Neural cell (in vitro differentiated cells): Measurements from ENCODE around the gene SPSB4. TPM values are rescaled to one million over a fixed set of nuclear protein-coding genes. Genes with fewer than 3 reads are reported as not detected.

ENCODE experiments used
- H2AFZ ChIP-seq: fragments of 200-600, 300-800 bp; sonication (generic), shearing (Covaris generic); 2 replicates; pipeline ENCODE4 v1.6.0; 2014; ENCODE audit warnings: low read depth, mild to moderate bottlenecking, antibody characterized with exemption, low read length, moderate library complexity
- H3F3A ChIP-seq: fragments of 200-600 bp; shearing (Covaris generic); 2 replicates; pipeline ENCODE4 v1.6.1; 2016; ENCODE audit warnings: mild to moderate bottlenecking, moderate library complexity, mixed read lengths, antibody characterized with exemption, low read length; ENCODE audit not compliant: insufficient read depth, poor library complexity, severe bottlenecking
- H3K27ac ChIP-seq: fragments of 200-600, 300-800 bp; sonication (generic), shearing (Covaris generic); 2 replicates; pipeline ENCODE4 v1.5.1; 2014; ENCODE audit warnings: mild to moderate bottlenecking, low read length, moderate library complexity
- H3K27me3 ChIP-seq: fragments of 300-800, 200-600 bp; sonication (generic), shearing (Covaris generic); 2 replicates; pipeline ENCODE4 v1.6.0; 2014; ENCODE audit warnings: mild to moderate bottlenecking, low read depth, low read length, moderate library complexity; ENCODE audit not compliant: insufficient read depth
- H3K36me3 ChIP-seq: fragments of 300-800, 200-600 bp; sonication (generic), shearing (Covaris generic); 2 replicates; pipeline ENCODE4 v1.5.1; 2014; ENCODE audit warnings: mild to moderate bottlenecking, antibody characterized with exemption, low read length, moderate library complexity; ENCODE audit not compliant: insufficient read depth
- H3K4me2 ChIP-seq: fragments of 300-800, 200-600 bp; sonication (generic), shearing (Covaris generic); 2 replicates; pipeline ENCODE4 v1.6.0; 2014; ENCODE audit warnings: mild to moderate bottlenecking, low read length
- H3K4me3 ChIP-seq: fragments of 300-800, 200-600 bp; sonication (generic), shearing (Covaris generic); 2 replicates; pipeline ENCODE4 v1.5.1; 2014; ENCODE audit warnings: mild to moderate bottlenecking, low read length, moderate library complexity
- H3K79me2 ChIP-seq: fragments of 200-600 bp; shearing (Covaris generic); replicated peaks from 2 replicates; pipeline ENCODE4 v1.6.0; 2014; ENCODE audit warnings: mild to moderate bottlenecking, low read length, moderate library complexity; ENCODE audit not compliant: insufficient read depth
- H3K9ac ChIP-seq: fragments of 300-800, 200-600 bp; sonication (generic), shearing (Covaris generic); 2 replicates; pipeline ENCODE4 v1.6.1; 2016; ENCODE audit warnings: mild to moderate bottlenecking, low read length, mixed read lengths
- H3K9me2 ChIP-seq: fragments of 200-600 bp; shearing (Covaris generic); 2 replicates; pipeline ENCODE4 v1.6.1; 2016; ENCODE audit warnings: mild to moderate bottlenecking, low read length, mixed read lengths; ENCODE audit not compliant: insufficient read depth
- H3K9me3 ChIP-seq: fragments of 200-600, 300-800 bp; sonication (generic), shearing (Covaris generic); 2 replicates; pipeline ENCODE4 v1.6.1; 2016; ENCODE audit warnings: mild to moderate bottlenecking, mixed run types, low read length, moderate library complexity, mixed read lengths
- H4K20me1 ChIP-seq: fragments of 200-600 bp; shearing (Covaris generic); 2 replicates; pipeline ENCODE4 v1.6.1; 2016; ENCODE audit warnings: mild to moderate bottlenecking, mixed run types; ENCODE audit not compliant: insufficient read depth
- CTCF ChIP-seq: fragments of 450-650 bp; IDR thresholded peaks from 2 replicates; pipeline ENCODE4 v1.5.1; 2014; ENCODE audit warnings: antibody characterized with exemption, mild to moderate bottlenecking, moderate library complexity; ENCODE audit not compliant: poor library complexity, severe bottlenecking
- EP300 ChIP-seq: fragments of 450-650 bp; conservative IDR thresholded peaks from 2 replicates; pipeline ENCODE4 v1.6.1; 2014; ENCODE audit warnings: antibody characterized with exemption, mild to moderate bottlenecking, moderate library complexity; ENCODE audit not compliant: poor library complexity, severe bottlenecking
- EZH2 ChIP-seq: fragments of 200-600, 300-800 bp; shearing (Covaris generic), sonication (generic); IDR thresholded peaks from 2 replicates; pipeline ENCODE4 v1.6.1; 2014; ENCODE audit warnings: antibody characterized with exemption, low read length, borderline replicate concordance, mild to moderate bottlenecking; ENCODE audit not compliant: insufficient read depth, poor library complexity, severe bottlenecking
- MXI1 ChIP-seq: fragments of 450-650 bp; conservative IDR thresholded peaks from 2 replicates; pipeline ENCODE4 v1.6.1; 2014; ENCODE audit warnings: antibody characterized with exemption, mild to moderate bottlenecking; ENCODE audit not compliant: poor library complexity, severe bottlenecking
- POLR2AphosphoS5 ChIP-seq: IDR thresholded peaks from 2 replicates; pipeline ENCODE4 v1.6.1; 2012
- RAD21 ChIP-seq: fragments of 450-650 bp; conservative IDR thresholded peaks from 2 replicates; pipeline ENCODE4 v1.6.1; 2014; ENCODE audit warnings: antibody characterized with exemption, mild to moderate bottlenecking, moderate library complexity
- SMC3 ChIP-seq: fragments of 450-650 bp; conservative IDR thresholded peaks from 2 replicates; pipeline ENCODE4 v1.6.1; 2014; ENCODE audit warnings: antibody characterized with exemption, mild to moderate bottlenecking, moderate library complexity; ENCODE audit not compliant: poor library complexity
- TAF1 ChIP-seq: IDR thresholded peaks from 2 replicates; pipeline ENCODE4 v1.6.1; 2012; ENCODE audit warnings: low read depth
- polyA plus RNA-seq: library from polyadenylated mRNA; depleted of rRNA; stranded (reverse); fragments of >200 nt; gene quantifications from 2 replicates; pipeline ENCODE4 v1.2.3, GENCODE V29; 2014
- TF ChIP-seq, protein P1 (sequence below): IDR thresholded peaks from 2 replicates; pipeline ENCODE4 v1.6.1; 2012; ENCODE audit warnings: borderline replicate concordance

Gene SPSB4
- polyA plus RNA-seq, 1 donor from 2014 or later: 6.1 TPM

DNA sequence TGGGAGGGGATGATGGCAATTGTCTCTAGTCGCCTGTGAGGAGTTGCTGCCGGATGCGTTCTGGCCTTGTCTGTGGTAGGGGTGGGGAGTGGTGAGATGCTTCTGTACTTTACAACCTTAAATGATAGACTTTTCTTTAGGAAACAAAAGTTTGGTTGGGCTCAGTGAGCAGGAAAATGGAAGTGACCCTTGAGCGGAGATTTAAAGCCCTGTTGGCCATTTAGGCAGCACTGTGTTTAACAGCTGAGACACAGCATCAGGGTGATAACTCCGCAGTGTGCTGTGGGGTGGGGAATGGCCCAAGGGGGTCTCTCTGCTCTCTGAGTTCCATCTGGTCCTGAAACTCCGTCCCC is 36.6 kb downstream of the SPSB4 start (continued):
- no peak for TF ChIP-seq MXI1

DNA sequence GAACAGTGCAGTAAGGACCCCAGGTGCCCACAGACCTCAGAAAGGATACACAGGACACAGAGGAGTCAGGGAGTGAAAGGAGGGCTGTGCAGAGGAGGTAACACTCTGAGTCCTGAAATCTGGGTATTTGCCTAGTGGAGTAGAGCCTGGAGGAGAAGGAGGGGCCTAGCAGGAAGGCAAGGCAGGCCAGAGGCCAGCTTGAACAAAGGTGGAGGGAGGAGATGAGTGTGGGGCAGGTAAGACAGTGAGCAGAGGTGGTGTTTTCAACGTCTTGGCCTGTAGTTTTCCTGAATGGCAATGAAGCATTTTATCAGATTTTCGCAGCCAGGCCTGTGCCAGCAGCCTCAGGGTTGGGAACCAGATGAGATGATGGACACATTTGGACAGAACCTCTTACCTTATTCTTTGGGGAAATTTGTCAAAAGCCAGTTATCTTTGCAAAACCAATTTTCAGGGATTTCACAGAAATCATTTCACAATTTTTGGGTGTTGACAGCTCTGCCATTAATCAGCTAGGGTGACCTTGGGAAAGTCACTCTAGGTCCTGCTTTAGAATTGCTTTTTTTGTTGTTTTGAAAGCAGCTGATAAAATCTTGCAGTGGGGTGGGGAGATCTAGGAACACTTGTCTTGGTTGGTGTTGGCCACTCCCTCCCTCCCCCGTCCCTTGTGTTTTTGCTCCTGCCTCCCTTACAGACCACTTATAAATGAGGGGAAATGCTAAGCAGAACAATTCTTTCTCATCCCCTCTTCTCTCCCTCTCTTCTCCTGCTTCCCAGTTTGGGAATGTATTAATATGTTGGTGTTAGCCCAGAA is 38.4 kb downstream of the SPSB4 start:
- Histone ChIP-seq H3K4me3 (no peak overlapping the region), H3K9me3 (no peaks in the 10 kb centered on the region), H2AFZ (no peak overlapping the region), H3K4me2 (no peak overlapping the region), H4K20me1 (no peaks in the 10 kb centered on the region), H3K27ac (no peak overlapping the region), H3K9me2 (no peaks in the 10 kb centered on the region), H3K36me3 (no peaks in the 10 kb centered on the region), H3F3A (no peaks in the 10 kb centered on the region), H3K9ac (no peak overlapping the region), H3K27me3 (no peaks in the 10 kb centered on the region), H3K79me2 (no peaks in the 10 kb centered on the region)
- TF ChIP-seq MXI1 (no peak), POLR2AphosphoS5 (no peak), SMC3 (no peak), EP300 (no peak), EZH2 (no peak), RAD21 (no peak), CTCF (no peak), TAF1 (no peak)
- TF ChIP-seq, protein P1, sequence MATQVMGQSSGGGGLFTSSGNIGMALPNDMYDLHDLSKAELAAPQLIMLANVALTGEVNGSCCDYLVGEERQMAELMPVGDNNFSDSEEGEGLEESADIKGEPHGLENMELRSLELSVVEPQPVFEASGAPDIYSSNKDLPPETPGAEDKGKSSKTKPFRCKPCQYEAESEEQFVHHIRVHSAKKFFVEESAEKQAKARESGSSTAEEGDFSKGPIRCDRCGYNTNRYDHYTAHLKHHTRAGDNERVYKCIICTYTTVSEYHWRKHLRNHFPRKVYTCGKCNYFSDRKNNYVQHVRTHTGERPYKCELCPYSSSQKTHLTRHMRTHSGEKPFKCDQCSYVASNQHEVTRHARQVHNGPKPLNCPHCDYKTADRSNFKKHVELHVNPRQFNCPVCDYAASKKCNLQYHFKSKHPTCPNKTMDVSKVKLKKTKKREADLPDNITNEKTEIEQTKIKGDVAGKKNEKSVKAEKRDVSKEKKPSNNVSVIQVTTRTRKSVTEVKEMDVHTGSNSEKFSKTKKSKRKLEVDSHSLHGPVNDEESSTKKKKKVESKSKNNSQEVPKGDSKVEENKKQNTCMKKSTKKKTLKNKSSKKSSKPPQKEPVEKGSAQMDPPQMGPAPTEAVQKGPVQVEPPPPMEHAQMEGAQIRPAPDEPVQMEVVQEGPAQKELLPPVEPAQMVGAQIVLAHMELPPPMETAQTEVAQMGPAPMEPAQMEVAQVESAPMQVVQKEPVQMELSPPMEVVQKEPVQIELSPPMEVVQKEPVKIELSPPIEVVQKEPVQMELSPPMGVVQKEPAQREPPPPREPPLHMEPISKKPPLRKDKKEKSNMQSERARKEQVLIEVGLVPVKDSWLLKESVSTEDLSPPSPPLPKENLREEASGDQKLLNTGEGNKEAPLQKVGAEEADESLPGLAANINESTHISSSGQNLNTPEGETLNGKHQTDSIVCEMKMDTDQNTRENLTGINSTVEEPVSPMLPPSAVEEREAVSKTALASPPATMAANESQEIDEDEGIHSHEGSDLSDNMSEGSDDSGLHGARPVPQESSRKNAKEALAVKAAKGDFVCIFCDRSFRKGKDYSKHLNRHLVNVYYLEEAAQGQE: no peak

- Histone ChIP-seq H3K79me2 (peaks cover under 1% of the 10 kb centered on the region), H3K4me2 (no peak overlapping the region), H3K27me3 (no peaks in the 10 kb centered on the region), H4K20me1 (no peaks in the 10 kb centered on the region), H2AFZ (no peak overlapping the region), H3K27ac (no peak overlapping the region), H3K9me3 (no peaks in the 10 kb centered on the region), H3F3A (no peaks in the 10 kb centered on the region), H3K9me2 (no peaks in the 10 kb centered on the region), H3K9ac (no peak overlapping the region), H3K4me3 (no peak overlapping the region), H3K36me3 (no peaks in the 10 kb centered on the region)
- TF ChIP-seq TAF1 (no peak), EP300 (no peak), RAD21 (no peak), MXI1 (no peak)
- TF ChIP-seq, protein P1: no peak
These were observed 40.3 kb downstream of the SPSB4 start for GRCh38 chr3:141091426-141091825.
